HepG2 (cell line): ENCODE measurements around the gene NOP9. TPM values are rescaled to one million over a fixed set of nuclear protein-coding genes. Genes with fewer than 3 reads are reported as not detected.
A peak's percentile ranks its signal among the peaks of the same experiment; 100 is the strongest.

Experiments
- ARNT ChIP-seq: fragments of 450-650 bp; IDR thresholded peaks from 2 replicates; pipeline ENCODE4 v1.6.1; 2017
- CBX5 ChIP-seq: sonication (generic); formaldehyde crosslinking; IDR thresholded peaks from 2 replicates; pipeline ENCODE4 v1.4.0; 2020; ENCODE audit warnings: missing genetic modification reagents, borderline replicate concordance
- DMAP1 ChIP-seq: IDR thresholded peaks from 2 replicates; pipeline ENCODE4 v1.6.1; 2016
- EHMT2 ChIP-seq: fragments of 200-600 bp; sonication (generic); IDR thresholded peaks from 2 replicates; pipeline ENCODE4 v1.7.0; 2017; ENCODE audit warnings: antibody characterized with exemption, low read depth, low read length, borderline replicate concordance
- GATAD1 ChIP-seq: IDR thresholded peaks from 2 replicates; pipeline ENCODE4 v1.6.1; 2016; ENCODE audit warnings: missing genetic modification reagents, missing compliant biosample characterization
- MAFG ChIP-seq: sonication (generic); formaldehyde crosslinking; IDR thresholded peaks from 2 replicates; pipeline ENCODE4 v1.5.1; 2020; ENCODE audit warnings: mild to moderate bottlenecking, missing genetic modification reagents
- MTERF4 ChIP-seq: sonication (generic); formaldehyde crosslinking; IDR thresholded peaks from 2 replicates; pipeline ENCODE4 v1.8.0; 2023; ENCODE audit warnings: mild to moderate bottlenecking, missing genetic modification reagents
- NFYC ChIP-seq: IDR thresholded peaks from 2 replicates; pipeline ENCODE4 v1.6.1; 2016; ENCODE audit warnings: missing genetic modification reagents, missing compliant biosample characterization
- PBX3 ChIP-seq: sonication (generic); formaldehyde crosslinking; IDR thresholded peaks from 2 replicates; pipeline ENCODE4 v1.8.1; 2023; ENCODE audit warnings: missing genetic modification reagents, inconsistent platforms, borderline replicate concordance
- PTBP1 ChIP-seq: fragments of 200-400 bp; formaldehyde crosslinking; IDR thresholded peaks from 2 replicates; pipeline ENCODE4 v1.6.1; 2018; ENCODE audit warnings: low read length, low read depth; ENCODE audit not compliant: poor library complexity, severe bottlenecking
- RFXAP ChIP-seq: sonication (generic); formaldehyde crosslinking; IDR thresholded peaks from 2 replicates; pipeline ENCODE4 v1.4.0; 2020; ENCODE audit warnings: missing genetic modification reagents, borderline replicate concordance
- SATB2 ChIP-seq: sonication (generic); formaldehyde crosslinking; IDR thresholded peaks from 2 replicates; pipeline ENCODE4 v1.5.0; 2020; ENCODE audit warnings: missing genetic modification reagents
- TARDBP ChIP-seq: sonication (generic); formaldehyde crosslinking; IDR thresholded peaks from 2 replicates; pipeline ENCODE4 v1.8.0; 2022; ENCODE audit warnings: mild to moderate bottlenecking, missing genetic modification reagents
- TEAD3 ChIP-seq: optimal IDR thresholded peaks from 2 replicates; pipeline ENCODE3; 2016; ENCODE audit warnings: borderline replicate concordance
- ZFP36 ChIP-seq: fragments of 150-350 bp; IDR thresholded peaks from 2 replicates; pipeline ENCODE4 v1.6.1; 2018; ENCODE audit warnings: borderline replicate concordance, low read length, low read depth; ENCODE audit not compliant: partially characterized antibody
- ZNF18 ChIP-seq: sonication (generic); formaldehyde crosslinking; IDR thresholded peaks from 2 replicates; pipeline ENCODE4 v1.8.0; 2022; ENCODE audit warnings: mild to moderate bottlenecking, missing genetic modification reagents; ENCODE audit not compliant: insufficient replicate concordance
- ZNF24 ChIP-seq: fragments of 450-650 bp; IDR thresholded peaks from 2 replicates; pipeline ENCODE4 v1.6.1; 2017; ENCODE audit warnings: antibody characterized with exemption, mild to moderate bottlenecking
- ZNF530 ChIP-seq: sonication (generic); formaldehyde crosslinking; IDR thresholded peaks from 2 replicates; pipeline ENCODE4 v1.5.0; 2020; ENCODE audit warnings: low read depth, mild to moderate bottlenecking, missing genetic modification reagents
- ZNF556 ChIP-seq: sonication (generic); formaldehyde crosslinking; IDR thresholded peaks from 2 replicates; pipeline ENCODE4 v1.4.0; 2020; ENCODE audit warnings: mild to moderate bottlenecking, missing genetic modification reagents, borderline replicate concordance
- ZNF839 ChIP-seq: sonication (generic); formaldehyde crosslinking; IDR thresholded peaks from 2 replicates; pipeline ENCODE4 v1.4.0; 2020; ENCODE audit warnings: missing genetic modification reagents, mild to moderate bottlenecking, borderline replicate concordance
- ZSCAN29 ChIP-seq: sonication (generic); formaldehyde crosslinking; conservative IDR thresholded peaks from 2 replicates; pipeline ENCODE4 v1.4.0; 2020; ENCODE audit warnings: mild to moderate bottlenecking, missing genetic modification reagents
- polyA plus RNA-seq, 8 experiments: library from polyadenylated mRNA; depleted of rRNA in 3 of 8; stranded (reverse) in 7 of 8; unstranded in 1 of 8; fragments of >200 nt; fragmentation: Illumina TruSeq in 4 of 8; extraction: Trizol in 4 of 8; gene quantifications; 2 replicates each; pipeline versions ENCODE4 v1.2.1 to v1.2.3, GENCODE V29; 2011 to 2016; ENCODE audit warnings: low read depth in 4 of 8, missing spikeins in 1 of 8, mixed read lengths in 1 of 8; ENCODE audit not compliant: insufficient read depth in 1 of 8
- total RNA-seq, 5 experiments: library from RNA; depleted of rRNA; stranded (reverse); fragments of >200 nt; fragmentation: Illumina TruSeq; extraction: Trizol; gene quantifications; 2 replicates each; pipeline ENCODE4 v1.2.3, GENCODE V29; 2016; ENCODE audit warnings: low read depth in 1 of 5
- TF ChIP-seq, protein P1 (sequence below): sonication (generic); formaldehyde crosslinking; IDR thresholded peaks from 2 replicates; pipeline ENCODE4 v1.5.0; 2020; ENCODE audit warnings: missing genetic modification reagents
- TF ChIP-seq, protein P2 (sequence below): sonication (generic); formaldehyde crosslinking; IDR thresholded peaks from 2 replicates; pipeline ENCODE4 v1.4.0; 2020; ENCODE audit warnings: low read depth, mild to moderate bottlenecking, missing genetic modification reagents

NOP9 gene
- total and polyA plus RNA-seq, 2 of the 13 experiments (the other 11 are each of a cell fraction or from before 2014, with no cell fraction given): 24.5 to 61.6 TPM

- TF ChIP-seq NFYC (CRISPR knock-in tag) (no peak), EHMT2 (no peak), CBX5 (CRISPR knock-in tag) (peak; percentile 82), PTBP1 (no peak), ZNF556 (CRISPR knock-in tag) (peak; percentile 72; the same call in 1 of the 2 replicates), PBX3 (CRISPR knock-in tag) (no peak), RFXAP (CRISPR knock-in tag) (no peak), DMAP1 (CRISPR knock-in tag) (peak; percentile 58; the same call in 1 of the 2 replicates), ZFP36 (no peak), TEAD3 (CRISPR knock-in tag) (peak; percentile 97), TARDBP (CRISPR knock-in tag) (no peak), ZSCAN29 (CRISPR knock-in tag) (no peak), GATAD1 (CRISPR knock-in tag) (peak; percentile 59), SATB2 (CRISPR knock-in tag) (no peak; the same call in 1 of the 2 replicates), MAFG (CRISPR knock-in tag) (no peak), ZNF24 (no peak), ARNT (no peak), ZNF18 (no peak), ZNF530 (CRISPR knock-in tag) (no peak), MTERF4 (no peak; the same call in 1 of the 2 replicates), ZNF839 (CRISPR knock-in tag) (peak; percentile 96; the same call in 1 of the 2 replicates)
- TF ChIP-seq, protein P1, sequence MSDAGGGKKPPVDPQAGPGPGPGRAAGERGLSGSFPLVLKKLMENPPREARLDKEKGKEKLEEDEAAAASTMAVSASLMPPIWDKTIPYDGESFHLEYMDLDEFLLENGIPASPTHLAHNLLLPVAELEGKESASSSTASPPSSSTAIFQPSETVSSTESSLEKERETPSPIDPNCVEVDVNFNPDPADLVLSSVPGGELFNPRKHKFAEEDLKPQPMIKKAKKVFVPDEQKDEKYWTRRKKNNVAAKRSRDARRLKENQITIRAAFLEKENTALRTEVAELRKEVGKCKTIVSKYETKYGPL (CRISPR knock-in tag): no peak
- TF ChIP-seq, protein P2, sequence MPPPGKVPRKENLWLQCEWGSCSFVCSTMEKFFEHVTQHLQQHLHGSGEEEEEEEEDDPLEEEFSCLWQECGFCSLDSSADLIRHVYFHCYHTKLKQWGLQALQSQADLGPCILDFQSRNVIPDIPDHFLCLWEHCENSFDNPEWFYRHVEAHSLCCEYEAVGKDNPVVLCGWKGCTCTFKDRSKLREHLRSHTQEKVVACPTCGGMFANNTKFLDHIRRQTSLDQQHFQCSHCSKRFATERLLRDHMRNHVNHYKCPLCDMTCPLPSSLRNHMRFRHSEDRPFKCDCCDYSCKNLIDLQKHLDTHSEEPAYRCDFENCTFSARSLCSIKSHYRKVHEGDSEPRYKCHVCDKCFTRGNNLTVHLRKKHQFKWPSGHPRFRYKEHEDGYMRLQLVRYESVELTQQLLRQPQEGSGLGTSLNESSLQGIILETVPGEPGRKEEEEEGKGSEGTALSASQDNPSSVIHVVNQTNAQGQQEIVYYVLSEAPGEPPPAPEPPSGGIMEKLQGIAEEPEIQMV: no peak
These were observed 47.1 kb upstream of the NOP9 start (continued) for GRCh38 chr14:24252289-24253124.
